Parathyroid adenoma (tissue), 2 donors: ENCODE results near the gene GPR26.

Source experiments
- H2AFZ ChIP-seq: fragments of 300-600 bp; sonication (generic); one replicate; pipeline ENCODE4 v1.7.0; 2017; ENCODE audit warnings: antibody characterized with exemption, mild to moderate bottlenecking
- H3K27ac ChIP-seq: fragments of 300-600 bp; sonication (generic); one replicate; pipeline ENCODE4 v1.7.0; 2017
- H3K27me3 ChIP-seq: fragments of 300-600 bp; sonication (generic); one replicate; pipeline ENCODE4 v1.7.0; 2017; ENCODE audit warnings: low read length; ENCODE audit not compliant: control insufficient read depth, insufficient read depth
- H3K36me3 ChIP-seq: fragments of 300-600 bp; sonication (generic); one replicate; pipeline ENCODE4 v1.7.0; 2017; ENCODE audit warnings: low read length; ENCODE audit not compliant: control insufficient read depth, insufficient read depth
- H3K4me1 ChIP-seq: fragments of 300-600 bp; sonication (generic); one replicate; pipeline ENCODE4 v1.7.0; 2017; ENCODE audit warnings: control low read depth
- H3K4me2 ChIP-seq: fragments of 300-600 bp; sonication (generic); one replicate; pipeline ENCODE4 v1.7.0; 2017; ENCODE audit warnings: low read length
- H3K4me3 ChIP-seq: fragments of 300-600 bp; sonication (generic); one replicate; pipeline ENCODE4 v1.7.0; 2017; ENCODE audit warnings: low read depth, low read length
- H3K79me2 ChIP-seq: fragments of 300-600 bp; sonication (generic); one replicate; pipeline ENCODE4 v1.7.0; 2017; ENCODE audit warnings: control low read depth
- H3K9ac ChIP-seq: fragments of 300-600 bp; sonication (generic); one replicate; pipeline ENCODE4 v1.7.0; 2017; ENCODE audit warnings: mild to moderate bottlenecking
- H3K9me3 ChIP-seq: fragments of 300-600 bp; sonication (generic); one replicate; pipeline ENCODE4 v1.7.0; 2017; ENCODE audit warnings: low read length; ENCODE audit not compliant: control insufficient read depth
- CTCF ChIP-seq: fragments of 300-600 bp; sonication (generic); IDR thresholded peaks from one replicate; pipeline ENCODE4 v1.7.0; 2017; ENCODE audit warnings: antibody characterized with exemption, mild to moderate bottlenecking
- donor health status: primary hyperparathyroidism.

The GPR26 gene

GRCh38 chr10:123633106-123633505 lies 33.0 kb upstream of the GPR26 start:
- Histone ChIP-seq H3K9ac (no peak overlapping the region), H3K4me2 (no peak overlapping the region), H3K79me2 (no peaks in the 10 kb centered on the region), H3K4me1 (no peaks in the 10 kb centered on the region), H2AFZ (no peak overlapping the region), H3K9me3 (no peaks in the 10 kb centered on the region), H3K27ac (no peak overlapping the region), H3K27me3 (no peaks in the 10 kb centered on the region), H3K36me3 (no peaks in the 10 kb centered on the region), H3K4me3 (no peak overlapping the region)
- no peak for TF ChIP-seq CTCF

GRCh38 chr10:123633636-123634035 lies 32.5 kb upstream of the GPR26 start:
- Histone ChIP-seq H3K27ac (no peak overlapping the region), H3K4me1 (no peaks in the 10 kb centered on the region), H2AFZ (no peak overlapping the region), H3K9ac (no peak overlapping the region), H3K4me3 (no peak overlapping the region), H3K4me2 (no peak overlapping the region), H3K79me2 (no peaks in the 10 kb centered on the region), H3K36me3 (no peaks in the 10 kb centered on the region), H3K9me3 (no peaks in the 10 kb centered on the region), H3K27me3 (no peaks in the 10 kb centered on the region)
- TF ChIP-seq CTCF = no peak

DNA sequence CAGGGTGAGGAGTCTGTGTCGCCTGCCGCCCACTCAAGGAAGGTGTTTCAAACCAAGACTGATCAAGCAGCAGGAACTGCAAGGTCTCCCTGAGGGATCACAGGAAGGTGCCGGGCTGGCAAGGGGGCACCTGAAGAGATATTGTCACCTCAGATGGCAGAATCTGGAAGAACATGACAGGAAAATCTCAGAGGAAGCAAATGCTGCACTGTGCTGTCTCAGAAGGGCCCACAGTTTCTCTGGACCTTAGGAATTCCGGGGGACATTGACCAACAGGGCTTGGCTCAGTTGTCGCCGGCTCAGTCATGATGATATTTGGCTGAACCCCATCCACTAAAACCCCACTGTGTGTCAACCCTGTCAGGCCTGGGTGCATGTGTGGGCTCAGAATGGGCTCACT lies 31.9 kb upstream of the GPR26 start:
- Histone ChIP-seq H3K4me3 (no peak overlapping the region), H2AFZ (no peak overlapping the region), H3K4me2 (no peak overlapping the region), H3K9ac (no peak overlapping the region), H3K9me3 (no peaks in the 10 kb centered on the region), H3K4me1 (no peaks in the 10 kb centered on the region), H3K79me2 (no peaks in the 10 kb centered on the region), H3K27ac (no peak overlapping the region), H3K36me3 (no peaks in the 10 kb centered on the region), H3K27me3 (no peaks in the 10 kb centered on the region)
- no peak for TF ChIP-seq CTCF

GRCh38 chr10:123635131-123635530 lies 31.0 kb upstream of the GPR26 start:
- no peak overlapping the region for H3K4me2 ChIP-seq
- H3K79me2 ChIP-seq = no peaks in the 10 kb centered on the region
- no peak overlapping the region for H3K27ac ChIP-seq
- no peak for TF ChIP-seq CTCF
- no peak overlapping the region for H3K4me3 ChIP-seq
- H3K27me3 ChIP-seq = no peaks in the 10 kb centered on the region
- no peaks in the 10 kb centered on the region for H3K9me3 ChIP-seq
- H3K9ac ChIP-seq = no peak overlapping the region
- H3K4me1 ChIP-seq = no peaks in the 10 kb centered on the region
- no peaks in the 10 kb centered on the region for H3K36me3 ChIP-seq
- no peak overlapping the region for H2AFZ ChIP-seq

DNA sequence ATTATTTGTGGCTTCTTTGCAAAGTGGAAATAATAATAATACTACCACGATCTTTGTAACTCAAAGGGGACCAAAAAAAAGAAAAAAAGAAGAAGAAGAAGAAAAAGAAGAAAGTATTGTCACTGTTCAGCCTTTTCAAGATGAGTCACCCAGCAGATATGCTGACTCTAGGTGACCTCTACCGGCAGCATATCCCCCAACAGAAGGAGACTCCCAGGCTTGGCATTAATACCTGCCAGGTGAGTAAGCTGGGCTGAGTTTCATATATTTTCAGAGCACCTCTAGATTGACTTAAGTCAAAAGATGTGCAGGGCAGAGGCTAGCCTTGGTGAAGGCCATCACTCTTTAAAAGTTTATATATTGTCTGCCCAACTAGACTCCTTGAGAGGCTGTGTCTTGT lies 30.4 kb upstream of the GPR26 start:
- no peak overlapping the region for H3K27ac ChIP-seq
- no peaks in the 10 kb centered on the region for H3K9me3 ChIP-seq
- H3K27me3 ChIP-seq = no peaks in the 10 kb centered on the region
- no peaks in the 10 kb centered on the region for H3K79me2 ChIP-seq
- TF ChIP-seq CTCF = no peak
- no peaks in the 10 kb centered on the region for H3K4me1 ChIP-seq
- no peaks in the 10 kb centered on the region for H3K36me3 ChIP-seq
- no peak overlapping the region for H3K4me3 ChIP-seq
- no peak overlapping the region for H2AFZ ChIP-seq
- H3K9ac ChIP-seq = no peak overlapping the region
- no peak overlapping the region for H3K4me2 ChIP-seq
